Stimulated activated memory B cell treated with anti-CD40 and anti-IgM and Interleukin-4, amounts not matched to agents 10 μg/mL and 1 μg/mL and 100 μg/mL, for 72 hours (primary cell): ENCODE measurements around the gene CD47.

Experiments used
- ATAC-seq: fragments of 150-1000 bp; cut with Tn5 transposase; 2 replicates; pipeline ENCODE4 v1.10.0; 2021
- H3K27ac Mint-ChIP-seq: one replicate; pipeline ENCODE4 v1.8.0; 2022; ENCODE audit warnings: mild to moderate bottlenecking, mixed read lengths
- H3K27me3 Mint-ChIP-seq: one replicate; pipeline ENCODE4 v1.8.0; 2022; ENCODE audit warnings: mixed read lengths
- H3K36me3 Mint-ChIP-seq: one replicate; pipeline ENCODE4 v1.8.0; 2022; ENCODE audit warnings: mixed read lengths
- H3K4me1 Mint-ChIP-seq: one replicate; pipeline ENCODE4 v1.8.0; 2022; ENCODE audit warnings: mixed read lengths
- H3K4me3 Mint-ChIP-seq: one replicate; pipeline ENCODE4 v1.8.0; 2022; ENCODE audit warnings: mild to moderate bottlenecking, moderate library complexity, mixed read lengths
- H3K9me3 Mint-ChIP-seq: one replicate; pipeline ENCODE4 v1.8.0; 2022; ENCODE audit warnings: mixed read lengths

Gene CD47

GRCh38 chr3:108102420-108103039 is 11.7 kb upstream of the CD47 start:
- peak overlapping the region; percentile 4 for H3K4me3 Mint-ChIP-seq
- no peaks in the 10 kb centered on the region for H3K9me3 Mint-ChIP-seq
- peak; percentile 29 for ATAC-seq
- H3K4me1 Mint-ChIP-seq: peaks cover 60% of the 10 kb centered on the region
- H3K27ac Mint-ChIP-seq: peak overlapping the region; percentile 74
- no peaks in the 10 kb centered on the region for H3K36me3 Mint-ChIP-seq
- no peaks in the 10 kb centered on the region for H3K27me3 Mint-ChIP-seq

DNA sequence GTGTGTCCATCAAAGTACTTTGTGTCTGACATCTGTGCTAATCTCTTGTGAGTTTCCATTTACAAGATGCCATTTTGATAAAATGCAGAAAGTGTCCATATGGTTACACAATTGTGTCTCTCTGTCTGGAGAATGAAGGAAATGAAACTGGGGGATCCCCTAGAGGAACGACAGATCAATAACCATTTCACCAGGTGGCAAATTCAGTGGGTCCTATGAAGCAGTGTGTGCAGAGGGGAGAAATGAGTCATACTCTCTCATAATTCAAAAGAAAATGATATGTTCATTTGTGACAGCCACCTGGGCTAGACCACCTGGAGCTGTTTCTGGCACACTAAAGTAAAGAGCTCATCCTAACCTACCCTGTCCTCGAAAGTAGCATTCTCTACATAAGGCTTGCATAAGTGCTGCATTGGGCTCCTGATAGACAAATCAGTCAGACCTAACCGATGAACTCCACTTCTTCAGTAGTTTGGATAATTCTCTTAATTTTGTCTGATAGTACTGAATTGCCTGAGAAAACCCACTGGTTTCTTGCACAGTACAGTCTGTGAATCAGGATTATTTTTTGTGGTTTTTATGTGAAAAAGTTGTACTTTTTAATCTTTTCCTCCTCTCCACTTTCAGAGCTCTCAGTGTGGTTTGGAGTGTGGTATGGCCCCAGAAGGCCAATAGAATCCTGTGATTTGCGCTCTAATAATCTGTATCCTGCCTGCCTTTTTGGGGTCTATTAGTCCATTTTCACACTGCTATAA is 10.3 kb upstream of the CD47 start:
- H3K4me3 Mint-ChIP-seq: peak overlapping the region; percentile 22
- peak; percentile 94 for ATAC-seq
- no peaks in the 10 kb centered on the region for H3K9me3 Mint-ChIP-seq
- H3K36me3 Mint-ChIP-seq: no peaks in the 10 kb centered on the region
- peak overlapping the region; percentile 74 for H3K27ac Mint-ChIP-seq
- no peaks in the 10 kb centered on the region for H3K27me3 Mint-ChIP-seq
- peaks cover 60% of the 10 kb centered on the region for H3K4me1 Mint-ChIP-seq

- H3K36me3 Mint-ChIP-seq: peaks cover 3% of the 10 kb centered on the region
- H3K27me3 Mint-ChIP-seq: no peaks in the 10 kb centered on the region
- peak overlapping the region; percentile 37 for H3K4me3 Mint-ChIP-seq
- peaks cover 53% of the 10 kb centered on the region for H3K4me1 Mint-ChIP-seq
- peak overlapping the region; percentile 74 for H3K27ac Mint-ChIP-seq
- H3K9me3 Mint-ChIP-seq: no peaks in the 10 kb centered on the region
- no peak for ATAC-seq
Measured at GRCh38 chr3:108099679-108100428, 9.0 kb upstream of the CD47 start.

- no peak for ATAC-seq
- peaks cover 56% of the 10 kb centered on the region for H3K4me1 Mint-ChIP-seq
- H3K4me3 Mint-ChIP-seq: no peak overlapping the region
- H3K9me3 Mint-ChIP-seq: no peaks in the 10 kb centered on the region
- peak overlapping the region; percentile 74 for H3K27ac Mint-ChIP-seq
- no peaks in the 10 kb centered on the region for H3K27me3 Mint-ChIP-seq
- peaks cover 6% of the 10 kb centered on the region for H3K36me3 Mint-ChIP-seq
Measured at GRCh38 chr3:108099244-108099643, 8.4 kb upstream of the CD47 start.

- Mint-ChIP-seq H3K27me3 (no peaks in the 10 kb centered on the region), H3K27ac (peak overlapping the region; percentile 6), H3K4me1 (peaks cover 54% of the 10 kb centered on the region), H3K4me3 (no peak overlapping the region), H3K36me3 (peaks cover 6% of the 10 kb centered on the region), H3K9me3 (no peaks in the 10 kb centered on the region)
- ATAC-seq: no peak
Measured at GRCh38 chr3:108098003-108098370, 7.2 kb upstream of the CD47 start.

GRCh38 chr3:108097322-108098002 is 6.6 kb upstream of the CD47 start:
- no peaks in the 10 kb centered on the region for H3K9me3 Mint-ChIP-seq
- H3K27me3 Mint-ChIP-seq: no peaks in the 10 kb centered on the region
- H3K36me3 Mint-ChIP-seq: peaks cover 6% of the 10 kb centered on the region
- H3K4me3 Mint-ChIP-seq: no peak overlapping the region
- ATAC-seq: no peak
- H3K4me1 Mint-ChIP-seq: peaks cover 54% of the 10 kb centered on the region
- peak overlapping the region; percentile 6 for H3K27ac Mint-ChIP-seq

DNA sequence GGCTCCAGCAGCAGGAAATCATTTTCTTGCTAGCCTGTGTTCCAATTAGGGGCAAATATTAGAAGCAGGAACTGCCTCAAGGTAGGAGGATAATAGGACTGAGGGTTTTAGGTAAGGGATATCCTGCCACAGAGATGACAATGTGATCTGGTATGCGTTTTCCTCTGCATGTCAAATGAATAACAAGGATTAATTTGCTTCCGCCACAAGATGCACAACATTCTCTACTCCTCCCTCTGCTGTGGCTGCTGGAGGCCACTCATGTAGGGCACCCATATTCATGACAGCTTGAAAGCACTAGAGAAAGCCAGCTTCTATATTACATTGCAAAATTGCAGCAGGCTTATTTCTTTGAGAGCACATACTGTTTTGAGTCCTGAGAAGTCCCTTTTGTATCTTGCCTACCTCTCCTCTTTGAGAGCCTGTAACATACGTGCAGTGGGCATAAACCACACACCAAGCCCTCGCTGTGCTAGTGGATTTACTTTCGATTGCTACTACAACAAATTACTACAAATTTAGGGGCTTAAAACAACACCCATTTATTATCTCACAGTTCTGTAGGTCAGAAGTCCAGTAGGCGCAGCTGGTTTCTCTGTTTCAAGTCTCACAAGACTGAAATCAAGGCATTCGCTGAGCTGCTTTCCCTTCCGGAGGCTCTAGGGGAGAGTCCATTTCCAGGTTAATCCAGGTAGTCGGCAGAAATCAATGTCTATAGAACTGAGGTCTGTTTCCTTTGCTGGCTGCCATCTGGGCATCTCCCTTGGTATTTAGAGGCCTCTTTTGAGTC is 5.9 kb upstream of the CD47 start:
- Mint-ChIP-seq H3K27ac (peak overlapping the region; percentile 6), H3K9me3 (no peaks in the 10 kb centered on the region), H3K36me3 (peaks cover 7% of the 10 kb centered on the region), H3K4me1 (peaks cover 54% of the 10 kb centered on the region), H3K27me3 (no peaks in the 10 kb centered on the region), H3K4me3 (no peak overlapping the region)
- no peak for ATAC-seq

DNA sequence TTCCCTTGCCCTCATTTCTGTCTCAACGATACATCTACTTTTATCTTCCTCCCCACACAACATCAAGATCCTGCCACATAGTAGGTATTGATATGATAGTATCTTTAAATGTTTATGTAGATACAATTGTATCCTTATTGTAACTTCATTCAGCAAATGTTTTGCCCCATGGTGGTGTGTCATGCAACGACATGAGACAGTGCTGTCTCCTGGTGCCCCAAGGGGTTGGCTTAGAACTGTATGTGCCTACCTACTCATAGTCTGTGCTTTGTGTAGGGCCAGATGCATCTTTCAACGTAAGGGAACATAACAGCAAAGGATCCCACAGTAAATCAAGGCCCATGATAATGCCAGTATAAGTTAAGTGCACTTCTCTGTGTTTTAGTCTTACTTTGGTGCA is 2.8 kb upstream of the CD47 start:
- Mint-ChIP-seq H3K27me3 (no peaks in the 10 kb centered on the region), H3K4me3 (no peak overlapping the region), H3K9me3 (peaks cover 2% of the 10 kb centered on the region), H3K4me1 (peaks cover 31% of the 10 kb centered on the region), H3K36me3 (peaks cover 10% of the 10 kb centered on the region), H3K27ac (peak overlapping the region; percentile 99)
- ATAC-seq: no peak

- Mint-ChIP-seq H3K9me3 (peaks cover 2% of the 10 kb centered on the region), H3K27me3 (no peaks in the 10 kb centered on the region), H3K36me3 (peaks cover 10% of the 10 kb centered on the region), H3K27ac (peak overlapping the region; percentile 99), H3K4me1 (peaks cover 32% of the 10 kb centered on the region), H3K4me3 (no peak overlapping the region)
- no peak for ATAC-seq
Measured at GRCh38 chr3:108093021-108093420, 2.2 kb upstream of the CD47 start.

DNA sequence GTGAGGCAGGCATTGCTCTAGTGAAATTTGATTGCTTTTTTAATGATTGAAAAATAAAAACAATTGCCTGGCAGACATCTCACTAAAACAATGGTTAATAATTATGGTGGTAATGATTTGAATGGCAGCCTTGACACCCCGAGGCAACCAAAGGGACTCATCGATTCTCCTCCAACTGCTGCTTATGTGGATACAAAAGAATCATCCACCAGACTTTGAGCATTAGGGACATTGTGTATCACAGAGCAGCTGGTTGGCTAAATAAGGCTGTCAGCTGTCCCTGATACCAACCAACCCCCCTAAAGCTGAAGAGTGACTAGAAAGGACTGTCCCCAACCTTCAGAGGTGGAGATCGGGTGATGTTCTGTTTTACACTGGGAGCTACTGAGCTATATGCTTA is 1.7 kb upstream of the CD47 start:
- Mint-ChIP-seq H3K36me3 (peaks cover 10% of the 10 kb centered on the region), H3K4me3 (peak overlapping the region; percentile 98), H3K4me1 (peaks cover 38% of the 10 kb centered on the region), H3K27me3 (no peaks in the 10 kb centered on the region), H3K9me3 (peaks cover 2% of the 10 kb centered on the region), H3K27ac (peak overlapping the region; percentile 99)
- no peak for ATAC-seq

DNA sequence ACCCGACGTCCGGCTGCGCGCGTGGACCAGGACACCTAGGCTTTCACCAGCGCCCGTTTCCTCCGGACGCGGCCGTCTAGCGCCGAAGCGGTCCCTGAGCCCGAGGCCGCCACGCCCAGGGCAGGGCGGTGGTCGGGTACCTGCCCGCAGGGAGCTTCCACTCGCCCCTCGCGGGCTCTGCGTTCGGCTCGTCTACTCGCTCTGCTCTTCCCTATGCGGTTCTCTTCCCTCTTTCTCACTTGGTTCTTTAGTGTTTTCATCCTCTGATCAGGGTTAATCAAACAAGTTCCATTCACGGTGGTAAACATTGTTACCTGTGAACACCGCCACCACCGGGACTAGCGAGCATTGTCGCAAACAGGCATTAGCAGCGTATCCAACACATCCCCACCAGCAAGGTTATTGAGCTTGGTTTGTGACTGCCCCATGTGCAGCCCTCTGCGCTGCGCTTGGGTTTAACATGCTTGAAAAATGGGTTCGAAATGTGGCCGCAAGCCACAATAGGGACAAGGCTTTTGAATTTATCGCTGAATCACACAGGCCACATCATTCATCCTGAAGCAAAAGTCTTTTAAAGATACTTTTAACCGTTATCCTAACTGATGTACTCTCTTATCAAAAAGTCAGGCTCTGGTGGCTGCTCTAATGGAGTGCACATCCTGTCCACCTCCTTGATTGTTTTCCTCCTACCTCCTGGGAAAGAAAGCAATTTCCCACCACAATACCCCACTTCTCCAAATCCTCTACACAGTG is 843 bp upstream of the CD47 start:
- Mint-ChIP-seq H3K27me3 (no peaks in the 10 kb centered on the region), H3K4me3 (peak overlapping the region; percentile 98), H3K27ac (peak overlapping the region; percentile 99), H3K4me1 (peaks cover 38% of the 10 kb centered on the region), H3K36me3 (peaks cover 10% of the 10 kb centered on the region), H3K9me3 (peaks cover 2% of the 10 kb centered on the region)
- ATAC-seq: no peak

DNA sequence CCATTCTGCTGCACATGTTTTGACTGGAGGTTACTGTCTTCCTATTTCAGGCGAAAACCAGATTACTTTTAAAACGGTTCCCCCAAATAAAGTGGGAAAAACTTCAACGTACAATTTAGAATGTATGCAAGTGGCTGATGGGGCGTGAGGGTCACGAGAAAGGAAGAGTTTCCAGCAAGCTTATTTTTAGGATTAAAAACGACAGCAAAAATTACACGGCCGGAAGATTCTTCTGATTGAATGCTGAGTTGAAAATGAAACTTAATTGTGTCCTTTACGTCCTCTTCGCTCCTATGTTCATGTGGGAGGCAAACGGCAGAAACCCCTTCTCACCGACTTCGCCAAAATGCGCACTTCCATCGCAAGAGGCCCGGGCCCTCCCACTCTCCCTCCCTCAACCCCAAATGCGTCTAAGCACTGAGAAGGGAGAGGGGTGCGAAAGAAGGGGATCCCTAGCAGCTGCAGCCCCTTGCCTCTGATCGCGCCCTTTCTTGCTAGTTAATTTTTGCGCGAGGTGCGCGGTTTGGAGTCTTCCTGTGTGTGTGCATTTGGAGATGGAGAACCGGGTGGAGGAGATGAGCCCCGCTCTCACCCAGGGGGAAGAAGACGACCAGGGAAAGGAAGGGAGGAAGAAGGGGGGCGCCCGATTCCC is 656 bp downstream of the CD47 start:
- ATAC-seq: peak; percentile 63
- peak overlapping the region; percentile 99 for H3K27ac Mint-ChIP-seq
- peaks cover 2% of the 10 kb centered on the region for H3K9me3 Mint-ChIP-seq
- peak overlapping the region; percentile 98 for H3K4me3 Mint-ChIP-seq
- H3K27me3 Mint-ChIP-seq: no peaks in the 10 kb centered on the region
- peaks cover 10% of the 10 kb centered on the region for H3K36me3 Mint-ChIP-seq
- peaks cover 38% of the 10 kb centered on the region for H3K4me1 Mint-ChIP-seq

- no peaks in the 10 kb centered on the region for H3K27me3 Mint-ChIP-seq
- peak overlapping the region; percentile 99 for H3K27ac Mint-ChIP-seq
- H3K9me3 Mint-ChIP-seq: peaks cover 2% of the 10 kb centered on the region
- ATAC-seq: no peak
- peaks cover 5% of the 10 kb centered on the region for H3K36me3 Mint-ChIP-seq
- H3K4me3 Mint-ChIP-seq: peak overlapping the region; percentile 98
- peaks cover 32% of the 10 kb centered on the region for H3K4me1 Mint-ChIP-seq
Measured at GRCh38 chr3:108089579-108089978, 1.3 kb downstream of the CD47 start.
